Activated T-cell treated with anti-CD3 and anti-CD28 coated beads, Interleukin-2, amount 50 U/mL, for 24 hours (primary cell): ENCODE data around the gene PACS2.
"Not testable (repeated sequence)": the region's sequence is repeated elsewhere in the genome, so short reads cannot be mapped to it uniquely, and the experiment has no call there.

Experiments used
- DNase-seq: peaks from one replicate; pipeline ENCODE4 v3.0.0-alpha.2; 2020
- H3K27ac Mint-ChIP-seq: 2 replicates; pipeline ENCODE4 v1.8.0; 2020; ENCODE audit warnings: mild to moderate bottlenecking, mixed read lengths
- H3K27me3 Mint-ChIP-seq: 2 replicates; pipeline ENCODE4 v1.8.0; 2020; ENCODE audit warnings: mixed read lengths
- H3K36me3 Mint-ChIP-seq: 2 replicates; pipeline ENCODE4 v1.8.0; 2020; ENCODE audit warnings: low read depth, mixed read lengths
- H3K4me1 Mint-ChIP-seq: 2 replicates; pipeline ENCODE4 v1.8.0; 2020; ENCODE audit warnings: low read depth, mixed read lengths
- H3K4me3 Mint-ChIP-seq: 2 replicates; pipeline ENCODE4 v1.8.0; 2020; ENCODE audit warnings: mild to moderate bottlenecking, moderate library complexity, mixed read lengths
- H3K9me3 Mint-ChIP-seq: 2 replicates; pipeline ENCODE4 v1.8.0; 2020; ENCODE audit warnings: mixed read lengths

Gene PACS2

GRCh38 chr14:105316968-105317510 is 2.5 kb downstream of the PACS2 start:
- H3K4me3 Mint-ChIP-seq, result peak overlapping the region; percentile 27
- H3K36me3 Mint-ChIP-seq, result peaks cover 6% of the 10 kb centered on the region
- H3K27ac Mint-ChIP-seq, result no peak overlapping the region
- H3K27me3 Mint-ChIP-seq, result no peaks in the 10 kb centered on the region
- DNase-seq, result no peak
- peaks cover 37% of the 10 kb centered on the region for H3K4me1 Mint-ChIP-seq
- no peaks in the 10 kb centered on the region for H3K9me3 Mint-ChIP-seq

DNA sequence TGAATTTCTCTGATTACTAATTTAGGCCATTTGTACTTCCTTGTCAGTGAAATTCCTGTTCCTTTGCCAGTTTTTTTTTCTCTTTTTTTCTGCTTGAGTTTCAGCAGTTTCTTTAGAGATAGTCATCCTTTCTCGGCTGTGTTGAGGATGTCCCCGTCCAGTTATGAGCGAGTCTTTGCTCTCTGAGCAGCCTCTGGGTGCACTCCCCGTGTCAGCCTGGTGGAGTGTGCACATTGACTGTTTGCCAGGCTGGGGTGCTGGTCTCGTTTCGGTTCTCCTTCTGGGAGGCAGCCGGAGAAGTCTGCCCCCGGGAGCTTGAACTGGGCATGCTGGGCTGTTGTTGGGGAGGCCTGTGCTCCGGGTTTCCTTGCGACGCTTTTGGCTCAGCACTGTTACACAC is 3.0 kb downstream of the PACS2 start:
- peaks cover 8% of the 10 kb centered on the region for H3K36me3 Mint-ChIP-seq
- no peak overlapping the region for H3K4me3 Mint-ChIP-seq
- H3K27ac Mint-ChIP-seq, result no peak overlapping the region
- DNase-seq, result no peak
- peaks cover 38% of the 10 kb centered on the region for H3K4me1 Mint-ChIP-seq
- H3K9me3 Mint-ChIP-seq, result no peaks in the 10 kb centered on the region
- H3K27me3 Mint-ChIP-seq, result no peaks in the 10 kb centered on the region

DNA sequence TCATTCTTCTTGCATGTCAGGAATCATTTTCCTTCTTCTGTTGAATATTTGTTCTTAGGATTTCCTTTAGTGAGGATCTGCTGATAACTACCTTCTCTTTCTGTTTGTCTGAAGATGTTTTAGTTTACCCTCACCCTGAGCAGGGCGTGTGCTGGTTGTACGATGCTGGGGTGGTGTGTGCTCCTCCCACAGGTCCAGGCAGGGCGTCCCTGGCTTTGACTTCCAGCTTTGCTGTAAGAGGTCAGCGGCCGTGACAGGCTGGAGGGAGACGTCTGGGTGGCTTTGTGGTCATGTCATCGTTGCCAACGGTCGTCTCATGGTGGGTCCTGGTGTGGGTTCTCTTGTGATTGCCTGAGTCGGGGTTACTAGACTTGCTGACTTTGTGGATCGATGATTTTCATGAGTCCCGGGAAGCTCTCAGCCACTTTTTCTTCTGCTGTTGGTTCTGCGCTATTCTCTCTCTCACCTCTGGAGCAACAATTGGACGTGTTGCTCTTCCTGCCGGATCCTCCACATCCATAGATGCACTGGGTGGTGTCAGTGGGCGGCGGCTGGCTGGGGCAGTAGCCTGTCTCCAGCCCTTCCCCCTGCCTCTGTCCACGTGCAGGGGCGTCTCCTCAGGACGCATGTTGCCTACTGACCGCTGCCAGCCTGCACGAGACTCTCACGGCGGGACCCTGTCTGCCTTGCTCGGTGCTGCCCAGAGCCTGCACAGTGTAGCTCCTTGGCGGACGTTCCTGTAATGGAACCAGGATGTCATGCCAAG is 8.4 kb downstream of the PACS2 start:
- no peak overlapping the region for H3K4me3 Mint-ChIP-seq
- DNase-seq, result no peak
- peaks cover 19% of the 10 kb centered on the region for H3K4me1 Mint-ChIP-seq
- H3K36me3 Mint-ChIP-seq, result peaks cover 3% of the 10 kb centered on the region
- H3K9me3 Mint-ChIP-seq, result no peaks in the 10 kb centered on the region
- no peaks in the 10 kb centered on the region for H3K27me3 Mint-ChIP-seq
- H3K27ac Mint-ChIP-seq, result no peak overlapping the region

DNA sequence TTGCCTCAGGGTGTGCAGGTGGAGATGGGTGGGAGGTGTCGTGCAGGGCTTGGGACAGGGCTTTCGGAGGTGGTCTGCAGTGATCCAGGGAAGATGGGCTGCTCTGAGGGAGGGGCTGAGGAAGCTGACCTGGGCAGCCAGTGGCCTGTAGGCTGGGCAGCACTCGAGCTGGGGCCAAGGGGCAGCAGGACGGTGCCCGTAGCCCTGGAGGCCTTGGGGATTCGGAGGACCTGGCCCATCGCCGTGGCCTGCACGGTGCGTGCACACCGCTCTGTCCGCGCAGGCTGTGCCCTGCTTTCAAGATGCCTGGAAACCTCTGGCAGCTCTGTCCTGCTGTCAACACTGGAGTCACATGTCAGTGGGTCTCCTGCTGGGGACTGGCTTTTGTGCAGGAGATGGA is 9.1 kb downstream of the PACS2 start:
- Mint-ChIP-seq H3K27ac (no peak overlapping the region), H3K9me3 (no peaks in the 10 kb centered on the region), H3K36me3 (peaks cover 3% of the 10 kb centered on the region), H3K27me3 (no peaks in the 10 kb centered on the region), H3K4me1 (peaks cover 21% of the 10 kb centered on the region), H3K4me3 (no peak overlapping the region)
- no peak for DNase-seq

GRCh38 chr14:105324080-105324778 is 9.7 kb downstream of the PACS2 start:
- H3K36me3 Mint-ChIP-seq, result peaks cover 2% of the 10 kb centered on the region
- DNase-seq, result no peak
- H3K9me3 Mint-ChIP-seq, result no peaks in the 10 kb centered on the region
- peaks cover 23% of the 10 kb centered on the region for H3K4me1 Mint-ChIP-seq
- H3K4me3 Mint-ChIP-seq, result no peak overlapping the region
- H3K27me3 Mint-ChIP-seq, result no peaks in the 10 kb centered on the region
- H3K27ac Mint-ChIP-seq, result no peak overlapping the region

DNA sequence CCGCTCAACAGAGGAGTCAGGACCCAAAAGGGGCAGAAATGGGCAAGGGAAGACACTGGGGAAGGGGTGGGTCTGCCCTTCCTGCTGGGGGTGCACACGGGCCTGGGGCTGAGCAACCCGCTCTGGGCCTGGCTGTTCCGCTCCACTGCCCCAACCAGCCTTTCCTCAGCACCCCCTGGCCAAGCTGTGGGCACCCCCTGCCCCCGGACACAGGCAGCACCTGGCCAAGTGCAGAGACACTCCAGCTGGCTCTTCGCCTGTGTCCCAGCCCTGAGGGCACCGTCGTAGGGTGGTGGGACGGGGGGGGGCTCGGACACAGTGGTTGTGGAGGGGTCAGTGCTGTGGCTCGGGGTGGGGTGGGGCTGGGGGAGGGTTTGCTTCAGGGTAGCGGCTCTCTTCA is 10.3 kb downstream of the PACS2 start:
- Mint-ChIP-seq H3K9me3 (no peaks in the 10 kb centered on the region), H3K36me3 (peaks cover 2% of the 10 kb centered on the region), H3K4me1 (peaks cover 27% of the 10 kb centered on the region), H3K27ac (no peak overlapping the region), H3K4me3 (no peak overlapping the region), H3K27me3 (no peaks in the 10 kb centered on the region)
- DNase-seq, result no peak

DNA sequence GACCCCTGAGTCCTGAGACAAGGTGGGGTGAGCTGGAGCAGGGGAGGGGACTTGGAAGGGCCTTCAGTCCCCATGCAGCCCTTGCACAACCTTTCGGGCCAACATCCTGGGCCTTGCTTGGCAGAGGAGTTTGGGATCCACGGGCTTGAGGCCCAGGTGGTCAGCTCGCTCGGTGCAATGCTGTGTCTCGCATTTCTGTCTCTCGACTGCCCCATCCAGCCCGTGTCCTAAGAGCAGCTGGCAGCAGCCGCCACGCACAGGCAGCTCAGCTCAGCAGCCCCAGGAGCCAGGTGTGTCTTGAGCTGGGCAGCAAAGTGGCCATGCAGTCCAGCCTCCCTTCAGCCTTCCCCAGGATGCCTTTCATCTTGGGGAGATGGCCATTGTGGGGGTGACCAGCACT is 10.8 kb downstream of the PACS2 start:
- Mint-ChIP-seq H3K4me1 (peaks cover 30% of the 10 kb centered on the region), H3K36me3 (peaks cover 2% of the 10 kb centered on the region), H3K4me3 (no peak overlapping the region), H3K9me3 (no peaks in the 10 kb centered on the region), H3K27ac (no peak overlapping the region), H3K27me3 (no peaks in the 10 kb centered on the region)
- no peak for DNase-seq

- Mint-ChIP-seq H3K9me3 (no peaks in the 10 kb centered on the region), H3K4me1 (peaks cover 36% of the 10 kb centered on the region), H3K4me3 (no peak overlapping the region), H3K27me3 (no peaks in the 10 kb centered on the region), H3K36me3 (peaks cover 2% of the 10 kb centered on the region), H3K27ac (no peak overlapping the region)
- DNase-seq, result no peak
Measured at GRCh38 chr14:105325716-105326567, 11.4 kb downstream of the PACS2 start.

DNA sequence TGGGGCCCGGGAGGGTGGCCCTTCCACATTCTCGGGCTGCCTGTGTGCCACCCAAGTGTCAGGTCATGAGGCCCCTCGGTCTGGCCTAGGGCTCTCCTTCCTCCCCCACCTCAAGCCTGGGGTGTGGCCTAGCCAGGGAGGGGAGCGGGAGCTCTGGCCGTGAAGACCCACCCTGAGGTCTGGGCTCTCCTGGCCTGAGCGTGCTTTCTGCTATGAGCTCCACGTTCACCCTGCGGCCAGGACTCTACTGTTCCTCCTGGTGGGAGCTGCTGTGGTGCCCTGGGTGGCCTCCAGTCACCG is 12.0 kb downstream of the PACS2 start:
- Mint-ChIP-seq H3K4me1 (peaks cover 42% of the 10 kb centered on the region), H3K9me3 (no peaks in the 10 kb centered on the region), H3K27ac (no peak overlapping the region), H3K27me3 (no peaks in the 10 kb centered on the region), H3K4me3 (no peak overlapping the region), H3K36me3 (peaks cover 2% of the 10 kb centered on the region)
- DNase-seq, result no peak

DNA sequence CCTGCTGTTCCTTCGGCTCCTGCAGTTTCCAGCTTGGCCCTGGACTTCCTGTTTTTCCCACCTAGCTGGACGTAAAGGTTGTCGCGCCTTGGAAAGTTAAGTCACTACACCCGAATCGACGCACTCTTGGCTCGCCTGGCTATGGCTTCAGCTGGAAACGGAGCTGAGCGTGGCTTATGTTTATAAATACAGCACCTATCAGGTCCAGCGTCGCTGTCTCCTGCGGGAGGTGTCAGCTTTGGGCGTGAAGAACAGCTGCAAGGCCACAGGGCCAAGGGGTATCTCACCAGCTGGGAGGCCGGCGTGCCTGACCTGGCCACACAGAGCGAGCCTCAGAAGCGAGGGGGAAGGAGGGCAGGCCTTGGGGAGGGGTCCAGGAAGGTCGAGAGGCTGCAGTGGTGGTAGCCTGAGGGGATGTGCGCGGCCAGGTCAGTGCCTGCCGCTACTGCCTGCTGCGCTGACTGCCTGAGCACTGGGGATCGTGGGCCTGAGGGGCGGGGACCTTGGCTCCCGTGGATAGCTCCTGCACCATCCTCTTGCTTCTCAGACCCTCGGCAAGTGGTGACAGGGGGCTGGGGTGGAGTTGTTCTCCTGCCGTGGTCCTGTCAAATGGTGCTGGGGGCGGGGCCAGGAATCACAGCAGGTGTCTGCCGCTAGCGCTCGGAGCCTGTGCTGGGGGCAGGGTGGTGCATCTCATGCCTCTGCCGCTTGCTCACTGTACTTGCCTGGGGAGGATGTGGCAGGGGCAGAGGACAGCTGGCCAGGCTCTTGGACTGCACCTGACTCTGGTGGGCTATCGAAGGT is 12.5 kb downstream of the PACS2 start:
- H3K4me1 Mint-ChIP-seq, result peaks cover 48% of the 10 kb centered on the region
- no peak overlapping the region for H3K27ac Mint-ChIP-seq
- no peak overlapping the region for H3K4me3 Mint-ChIP-seq
- H3K27me3 Mint-ChIP-seq, result no peaks in the 10 kb centered on the region
- no peak for DNase-seq
- peaks cover 2% of the 10 kb centered on the region for H3K36me3 Mint-ChIP-seq
- no peaks in the 10 kb centered on the region for H3K9me3 Mint-ChIP-seq

GRCh38 chr14:105327695-105328045 is 13.1 kb downstream of the PACS2 start:
- not testable (repeated sequence) for DNase-seq, H3K27me3 Mint-ChIP-seq, H3K4me3 Mint-ChIP-seq, H3K9me3 Mint-ChIP-seq, H3K36me3 Mint-ChIP-seq, H3K27ac Mint-ChIP-seq
- H3K4me1 Mint-ChIP-seq, result peaks cover 48% of the 10 kb centered on the region

DNA sequence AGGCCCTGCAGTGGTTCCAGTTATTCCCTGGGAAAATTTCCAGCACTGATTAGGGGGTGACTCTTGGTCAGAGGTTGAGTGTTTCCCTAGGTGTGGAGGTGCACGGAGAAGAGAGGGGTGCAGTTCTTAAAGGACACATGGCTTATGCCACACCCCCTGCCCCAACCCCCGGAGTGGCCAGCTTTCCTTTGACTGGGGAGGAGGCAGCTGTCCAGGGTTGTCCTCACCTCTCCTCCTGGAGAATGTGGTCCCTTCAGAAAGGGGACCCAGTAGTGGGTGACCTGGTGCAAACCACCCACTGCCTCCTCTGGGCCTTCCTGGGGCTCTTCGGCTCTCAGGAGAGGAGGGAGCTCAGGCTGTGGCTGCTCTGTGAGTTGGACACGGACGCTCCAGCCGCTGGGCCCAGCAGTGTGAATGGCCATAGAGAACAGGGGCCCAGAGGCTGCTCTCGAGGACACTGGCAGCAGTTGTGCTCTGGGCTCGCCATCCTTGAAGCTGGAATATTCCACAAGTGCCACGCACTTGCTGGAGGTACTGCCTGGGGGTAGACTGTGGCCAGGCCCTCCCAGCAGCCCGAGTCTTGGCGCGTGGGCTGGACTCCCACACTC is 13.6 kb downstream of the PACS2 start:
- Mint-ChIP-seq H3K36me3 (no peaks in the 10 kb centered on the region), H3K27ac (no peak overlapping the region), H3K9me3 (no peaks in the 10 kb centered on the region), H3K4me1 (peaks cover 47% of the 10 kb centered on the region), H3K4me3 (no peak overlapping the region), H3K27me3 (no peaks in the 10 kb centered on the region)
- no peak for DNase-seq

DNA sequence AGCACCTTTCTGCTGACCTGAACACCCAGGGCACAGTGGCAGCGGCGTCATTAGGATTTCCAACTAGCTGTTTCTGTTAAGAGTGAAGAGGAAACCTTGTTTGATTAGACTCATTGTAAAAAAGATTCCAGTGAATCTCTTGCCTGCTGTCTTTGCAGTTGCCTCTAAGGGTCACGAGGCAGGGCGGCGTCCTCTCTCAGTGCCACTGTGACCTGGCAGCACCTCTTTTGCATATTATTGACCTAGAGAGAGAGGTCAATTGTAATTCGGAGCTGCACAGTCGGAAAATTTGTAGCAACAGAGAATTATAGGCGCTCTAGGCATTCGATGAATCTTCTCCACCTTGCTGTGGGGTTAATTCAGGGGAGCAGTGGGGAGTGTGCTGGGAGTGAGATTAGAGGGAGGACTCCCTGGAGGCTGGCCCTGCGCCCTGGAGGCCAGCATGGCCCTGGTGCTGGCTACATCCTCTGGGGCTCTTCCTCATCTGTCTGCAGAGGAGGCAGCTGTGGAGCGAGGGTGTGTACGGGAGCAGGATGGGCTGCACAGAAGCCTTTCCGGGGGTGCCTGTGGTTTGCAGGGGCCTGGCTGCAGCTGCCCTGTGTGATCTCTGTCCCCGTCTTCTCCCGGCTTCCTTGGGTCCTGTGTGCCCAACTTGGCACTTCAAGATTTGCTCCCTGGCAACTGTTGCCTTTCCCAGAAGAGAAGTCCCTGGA is 14.3 kb downstream of the PACS2 start:
- Mint-ChIP-seq H3K9me3 (no peaks in the 10 kb centered on the region), H3K27me3 (no peaks in the 10 kb centered on the region), H3K27ac (no peak overlapping the region), H3K4me1 (peaks cover 43% of the 10 kb centered on the region), H3K36me3 (no peaks in the 10 kb centered on the region), H3K4me3 (no peak overlapping the region)
- DNase-seq, result no peak
